Measurements from ENCODE around the gene CCDC85B. TPM values are rescaled to one million over a fixed set of nuclear protein-coding genes. Genes with fewer than 3 reads are reported as not detected.

CCDC85B gene
- total RNA-seq, 4 donors from 2014 or later, result 16.0 to 34.3 (median 28.0) TPM

GRCh38 chr11:65857853-65858680 lies 32.4 kb upstream of the CCDC85B start, which contains the start of gene CFL1:
Gene CFL1 (minus strand): TSS chr11:65858180. CDS start chr11:65858099, 81 bp downstream.
- TF ChIP-seq CTCF (IDR thresholded peaks at IDR 0.05), result peak in 2 of 6 experiments; percentile 5 to 42
- peak; percentile 80 to 99 (median 93) for TF ChIP-seq POLR2A (IDR thresholded peaks at IDR 0.05)
- Histone ChIP-seq H3K36me3 (peaks cover 27 to 50% (median 41%) of the 10 kb centered on the region in 3 donors), H3K27ac (peak within 1 kb of the TSS; percentile 96 to 98 (median 97)), H3K4me1 (peaks cover 27 to 82% (median 34%) of the 10 kb centered on the region in 3 donors), H3K4me3 (peak within 1 kb of the TSS; percentile 83 to 94 (median 86)), H3K27me3 (no peaks in the 10 kb centered on the region), H3K9me3 (no peaks in the 10 kb centered on the region)
- intact Hi-C loops (cut with DNase I), result no loop called here
- 0 to 1% methylated on average over 10 to 16 of the region's 92 CpGs for WGBS, 2 donors
- peak; percentile 87 for DNase-seq

DNA sequence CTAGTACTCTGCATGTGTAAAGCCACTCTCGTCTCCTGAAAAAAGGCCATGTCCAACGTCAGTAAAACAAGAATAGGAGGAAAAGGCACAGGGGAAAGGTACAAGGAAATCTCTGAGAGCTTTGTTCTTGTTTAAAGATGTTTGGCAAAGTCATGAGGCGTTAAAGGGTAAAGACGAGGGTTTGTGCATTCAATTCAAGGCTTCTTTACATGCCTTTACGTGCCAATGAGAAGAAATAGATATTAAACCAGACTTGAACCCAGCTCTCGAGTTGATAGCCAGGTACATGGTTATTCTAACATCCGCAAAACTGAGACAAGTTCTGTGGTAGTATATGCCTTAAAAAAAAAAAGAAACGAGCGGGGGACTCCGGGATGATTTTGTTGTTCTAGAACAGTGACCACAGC lies 31.8 kb upstream of the CCDC85B start:
- WGBS, 2 donors, result 0% methylated on average over 10 of the region's 10 CpGs
- no peaks in the 10 kb centered on the region for H3K9me3 ChIP-seq
- no peaks in the 10 kb centered on the region for H3K27me3 ChIP-seq
- no peak for DNase-seq
- intact Hi-C loops (cut with DNase I), result no loop called here
- TF ChIP-seq POLR2A (IDR thresholded peaks at IDR 0.05), result no peak
- TF ChIP-seq CTCF (IDR thresholded peaks at IDR 0.05), result no peak
- peaks cover 21 to 50% (median 38%) of the 10 kb centered on the region in 3 donors for H3K36me3 ChIP-seq
- peak overlapping the region; percentile 83 to 94 (median 86) for H3K4me3 ChIP-seq
- H3K4me1 ChIP-seq, result peaks cover 27 to 80% (median 34%) of the 10 kb centered on the region in 3 donors
- peak overlapping the region; percentile 96 to 98 (median 97) for H3K27ac ChIP-seq

DNA sequence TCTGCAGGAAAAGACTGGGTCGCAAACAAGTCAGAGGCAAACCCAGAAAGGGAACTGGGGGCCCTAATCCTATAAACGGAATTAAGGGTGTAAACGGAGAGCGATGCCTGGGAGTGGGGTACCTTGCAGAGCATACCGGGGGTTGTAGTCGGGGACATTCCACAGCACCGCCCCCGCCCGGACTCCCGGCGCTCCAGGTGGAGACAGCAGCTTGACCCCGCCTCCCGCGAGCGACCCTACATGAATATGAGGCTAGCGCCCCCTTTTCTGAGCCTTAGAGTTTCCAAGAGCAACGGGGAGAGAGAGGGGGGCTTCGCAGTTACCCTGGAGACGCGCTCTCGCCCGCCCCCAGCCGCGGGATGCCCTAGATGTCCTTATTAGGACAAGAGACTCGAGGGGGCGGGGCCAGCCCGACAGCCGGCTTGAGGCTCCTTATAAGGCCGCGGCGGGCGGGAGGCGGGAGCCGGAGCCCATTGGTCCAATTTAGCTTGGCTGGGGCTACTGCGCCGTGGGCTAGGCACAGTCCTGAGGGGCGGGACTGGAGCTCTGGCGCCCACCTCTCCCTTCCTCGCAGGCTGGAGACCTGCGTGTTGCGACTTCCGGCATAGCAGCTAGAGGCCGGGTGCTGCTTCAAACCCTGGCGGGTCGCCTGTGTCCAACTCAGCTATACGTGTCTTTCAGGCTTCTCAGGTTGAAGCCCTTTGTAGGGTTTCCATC lies 31.2 kb upstream of the CCDC85B start:
- Histone ChIP-seq H3K36me3 (peaks cover 16 to 50% (median 38%) of the 10 kb centered on the region in 3 donors), H3K27ac (peak overlapping the region; percentile 96 to 98 (median 97)), H3K27me3 (no peaks in the 10 kb centered on the region), H3K9me3 (no peaks in the 10 kb centered on the region), H3K4me1 (peaks cover 27 to 80% (median 34%) of the 10 kb centered on the region in 3 donors), H3K4me3 (peak overlapping the region; percentile 83 to 94 (median 86))
- DNase-seq, result peak; percentile 98
- WGBS, 2 donors, result 1% methylated on average over 14 to 30 of the region's 46 CpGs
- intact Hi-C loops (cut with DNase I), result no loop called here
- TF ChIP-seq POLR2A (IDR thresholded peaks at IDR 0.05) (peak in 3 of 4 donors; percentile 87 to 96 (median 93)), CTCF (IDR thresholded peaks at IDR 0.05) (peak in 1 of 6 experiments; percentile 25)

GRCh38 chr11:65859812-65860277 lies 30.6 kb upstream of the CCDC85B start:
- intact Hi-C loops (cut with DNase I), result no loop called here
- Histone ChIP-seq H3K9me3 (no peaks in the 10 kb centered on the region), H3K4me1 (peaks cover 27 to 74% (median 34%) of the 10 kb centered on the region in 3 donors)

More at GRCh38 chr11:65859812-65860277, 30.6 kb upstream of the CCDC85B start:
- DNase-seq, result no peak
- Histone ChIP-seq H3K27me3 (no peaks in the 10 kb centered on the region), H3K4me3 (peak overlapping the region; percentile 83 to 94 (median 86)), H3K36me3 (peaks cover 17 to 50% (median 38%) of the 10 kb centered on the region in 3 donors), H3K27ac (peak overlapping the region; percentile 96 to 98 (median 97))
- no peak for TF ChIP-seq POLR2A (IDR thresholded peaks at IDR 0.05)
- TF ChIP-seq CTCF (IDR thresholded peaks at IDR 0.05), result no peak
- 0 to 2% methylated on average over 16 of the region's 16 CpGs for WGBS, 2 donors

Data from esophagus squamous epithelium (tissue), 5 donors.